Ovary (tissue), 9 donors: ENCODE data around the gene UNC5B. TPM values are rescaled to one million over a fixed set of nuclear protein-coding genes. Genes with fewer than 3 reads are reported as not detected.

ENCODE experiments used
- DNase-seq, 5 donors: peaks; one replicate each; pipeline ENCODE4 v3.0.0-alpha.2; 2019 to 2020
- H3K27ac ChIP-seq, 2 donors: fragments of 200-600 bp; one replicate each; pipeline versions ENCODE4 v1.5.1 to v1.8.0; 2019 to 2022
- H3K27me3 ChIP-seq: fragments of 200-600 bp; one replicate; pipeline ENCODE4 v1.8.0; 2022
- H3K36me3 ChIP-seq: fragments of 200-600 bp; sonication (generic); one replicate; pipeline ENCODE4 v1.5.1; 2019
- H3K4me1 ChIP-seq: one replicate; pipeline ENCODE4 v1.8.1; 2013; ENCODE audit warnings: mild to moderate bottlenecking, moderate library complexity; ENCODE audit not compliant: insufficient read depth
- H3K4me3 ChIP-seq: fragments of 200-600 bp; sonication (generic); one replicate; pipeline ENCODE4 v1.5.1; 2017
- H3K9me3 ChIP-seq, 2 donors: fragments of 200-600 bp in 1 of 2; sonication (generic) in 1 of 2; one replicate each; pipeline versions ENCODE4 v1.5.1 to v1.8.1; 2013 to 2019; ENCODE audit warnings: mild to moderate bottlenecking in 1 of 2, moderate library complexity in 1 of 2
- EP300 ChIP-seq: sonication (generic); formaldehyde crosslinking; IDR thresholded peaks from one replicate; pipeline ENCODE4 v1.6.1; 2017; ENCODE audit warnings: antibody characterized with exemption
- POLR2A ChIP-seq: fragments of 450-650 bp; IDR thresholded peaks from one replicate; pipeline ENCODE4 v1.6.1; 2017; ENCODE audit warnings: antibody characterized with exemption, mild to moderate bottlenecking, moderate library complexity
- WGBS, 3 donors: extraction: QIAGEN DNeasy Blood & Tissue Kit in 1 of 3; methylation state at CpG; one replicate each; pipeline versions ENCODE4 v1.1.5 to v1.1.7; 2013 to 2017; 5-methylcytosine and 5-hydroxymethylcytosine counted together
- intact Hi-C, 4 donors: fragments of 100-400 bp; cut with DNase I; formaldehyde crosslinking; loops; one replicate each; pipeline versions ENCODE4 v1.11.0 to v1.15.1; 2022 to 2023
- polyA plus RNA-seq, 2 donors: library from polyadenylated mRNA; stranded (reverse); fragments of 200-250 nt in 1 of 2; fragments of 350-450 nt in 1 of 2; fragmentation: Illumina TruSeq in 1 of 2; extraction: RNeasy Lipid Tissue Mini Kit (QIAGEN cat#74804) in 1 of 2; gene quantifications; one replicate each; pipeline ENCODE4 v1.2.3, GENCODE V29; 2013 to 2014
- total RNA-seq, 7 donors: library from RNA; depleted of rRNA in 2 of 7; stranded (reverse); fragments of >200 nt in 2 of 7; fragmentation: NEBNext Ultra II Directional in 3 of 7; extraction: Animal tissue kit (Norgen Biotek cat#: 25700) in 3 of 7; gene quantifications; one replicate each; pipeline versions ENCODE4 v1.1.0 to v1.2.4, GENCODE V29; 2016 to 2023
- TF ChIP-seq, protein P1 (sequence below), 3 donors: fragments of 450-650 bp in 2 of 3; fragments of 200-600 bp in 1 of 3; IDR thresholded peaks; one replicate each; pipeline versions ENCODE4 v1.5.1 to v1.8.0; 2016 to 2022; ENCODE audit warnings: antibody characterized with exemption in 3 of 3, mild to moderate bottlenecking in 1 of 3
- donor health status: DM: no; HTN: no; CAD: no; lungs with moderate emphysema.
- donor health status: DM: no; HTN: no; CAD: no.
- donor health status: Bipolar disorder and iron deficiency.
- donor health status: DM: yes; HTN: yes; CAD: no.
- donor health status: DM: no; HTN: no; CAD: no.
- donor health status: DM: yes; HTN: yes; CAD: no.

Gene UNC5B
- total and polyA plus RNA-seq, 9 donors: 2.7 to 48.0 (median 6.3) TPM

DNA sequence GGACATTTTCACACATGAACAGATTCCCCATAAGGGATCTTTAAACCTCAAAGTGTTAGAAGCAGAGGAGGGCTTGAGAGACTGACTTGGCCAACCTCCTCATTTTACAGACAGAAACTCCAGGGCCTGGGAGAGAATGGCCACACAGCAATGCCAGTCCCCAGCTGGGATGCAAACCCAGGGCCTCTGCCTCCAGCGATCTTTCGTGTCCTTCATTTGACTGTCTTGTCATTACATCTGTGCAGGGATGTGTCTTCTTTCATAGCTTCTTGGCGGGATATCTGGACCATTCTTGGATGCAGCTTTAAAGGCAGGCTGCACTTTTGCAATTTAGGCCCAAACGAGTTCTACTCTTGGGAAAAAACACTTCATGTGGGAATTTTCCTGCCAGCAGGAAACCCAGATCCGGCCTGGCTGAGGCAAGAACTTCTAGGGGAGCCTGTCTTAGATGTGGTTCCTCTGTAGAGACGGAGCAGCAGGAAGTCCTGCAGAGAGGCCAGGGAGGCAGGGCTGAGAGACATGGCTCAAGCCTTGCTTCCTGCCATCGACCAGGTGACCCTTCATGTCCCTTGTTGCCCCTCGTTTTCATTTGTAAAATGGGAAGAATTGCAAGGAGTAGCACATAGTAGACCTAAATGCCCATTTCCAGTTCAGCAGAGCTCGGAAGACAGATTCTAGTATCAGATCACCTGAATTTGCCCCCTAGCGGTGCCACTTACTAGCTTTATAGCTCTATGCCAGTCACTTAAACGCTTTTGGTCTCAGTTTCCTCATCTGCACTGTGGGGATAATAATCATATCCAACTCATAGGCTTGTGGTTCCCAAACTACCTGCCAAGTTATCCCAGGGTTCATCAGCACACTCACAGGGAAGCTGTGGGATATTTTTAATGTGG lies 62.8 kb downstream of the UNC5B start:
- WGBS, 3 donors: 83 to 89% (median 88%) methylated on average over 11 of the region's 11 CpGs
- peaks cover 1% of the 10 kb centered on the region for H3K4me1 ChIP-seq
- H3K4me3 ChIP-seq: no peak overlapping the region
- TF ChIP-seq, protein P1, sequence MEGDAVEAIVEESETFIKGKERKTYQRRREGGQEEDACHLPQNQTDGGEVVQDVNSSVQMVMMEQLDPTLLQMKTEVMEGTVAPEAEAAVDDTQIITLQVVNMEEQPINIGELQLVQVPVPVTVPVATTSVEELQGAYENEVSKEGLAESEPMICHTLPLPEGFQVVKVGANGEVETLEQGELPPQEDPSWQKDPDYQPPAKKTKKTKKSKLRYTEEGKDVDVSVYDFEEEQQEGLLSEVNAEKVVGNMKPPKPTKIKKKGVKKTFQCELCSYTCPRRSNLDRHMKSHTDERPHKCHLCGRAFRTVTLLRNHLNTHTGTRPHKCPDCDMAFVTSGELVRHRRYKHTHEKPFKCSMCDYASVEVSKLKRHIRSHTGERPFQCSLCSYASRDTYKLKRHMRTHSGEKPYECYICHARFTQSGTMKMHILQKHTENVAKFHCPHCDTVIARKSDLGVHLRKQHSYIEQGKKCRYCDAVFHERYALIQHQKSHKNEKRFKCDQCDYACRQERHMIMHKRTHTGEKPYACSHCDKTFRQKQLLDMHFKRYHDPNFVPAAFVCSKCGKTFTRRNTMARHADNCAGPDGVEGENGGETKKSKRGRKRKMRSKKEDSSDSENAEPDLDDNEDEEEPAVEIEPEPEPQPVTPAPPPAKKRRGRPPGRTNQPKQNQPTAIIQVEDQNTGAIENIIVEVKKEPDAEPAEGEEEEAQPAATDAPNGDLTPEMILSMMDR (IDR thresholded peaks at IDR 0.05): no peak
- TF ChIP-seq POLR2A: no peak
- TF ChIP-seq EP300: no peak
- H3K9me3 ChIP-seq: no peaks in the 10 kb centered on the region
- no peaks in the 10 kb centered on the region for H3K27me3 ChIP-seq
- H3K36me3 ChIP-seq: no peaks in the 10 kb centered on the region
- intact Hi-C loops: loop anchor here in 1 of 4 donors (5.0 kb wide), 1 partner anchor 63 kb away; the partner anchor contains the start of gene UNC5B
- DNase-seq: no peak
- H3K27ac ChIP-seq: no peak overlapping the region

DNA sequence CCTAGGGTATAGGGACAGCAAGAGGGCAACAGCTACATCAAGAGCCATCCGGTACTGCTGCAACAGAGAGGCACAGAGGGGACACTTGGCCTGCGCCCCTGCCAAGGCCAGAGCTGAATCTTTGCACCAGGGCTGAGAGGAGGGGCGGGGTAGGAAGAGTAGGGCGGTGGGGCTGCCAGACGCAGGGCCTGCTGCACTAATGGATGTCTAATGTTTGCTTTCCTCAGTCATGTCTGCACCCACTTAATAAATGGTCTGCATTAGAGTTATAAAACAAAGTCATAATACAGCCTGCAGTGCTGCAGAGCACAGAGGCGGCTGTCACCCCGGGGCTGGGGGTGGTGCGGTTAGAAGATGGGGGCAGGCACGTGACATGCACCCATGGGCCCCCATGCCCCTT lies 64.5 kb downstream of the UNC5B start:
- 84 to 92% (median 89%) methylated on average over 9 of the region's 9 CpGs for WGBS, 3 donors
- no peaks in the 10 kb centered on the region for H3K27me3 ChIP-seq
- no peaks in the 10 kb centered on the region for H3K9me3 ChIP-seq
- H3K36me3 ChIP-seq: no peaks in the 10 kb centered on the region
- intact Hi-C loops: loop anchor here in 1 of 4 donors (5.0 kb wide), 1 partner anchor 65 kb away; the partner anchor contains the start of gene UNC5B
- no peak overlapping the region for H3K27ac ChIP-seq
- H3K4me1 ChIP-seq: no peaks in the 10 kb centered on the region
- TF ChIP-seq, protein P1 (IDR thresholded peaks at IDR 0.05): no peak
- TF ChIP-seq POLR2A (no peak), EP300 (no peak)
- no peak overlapping the region for H3K4me3 ChIP-seq
- DNase-seq: no peak

DNA sequence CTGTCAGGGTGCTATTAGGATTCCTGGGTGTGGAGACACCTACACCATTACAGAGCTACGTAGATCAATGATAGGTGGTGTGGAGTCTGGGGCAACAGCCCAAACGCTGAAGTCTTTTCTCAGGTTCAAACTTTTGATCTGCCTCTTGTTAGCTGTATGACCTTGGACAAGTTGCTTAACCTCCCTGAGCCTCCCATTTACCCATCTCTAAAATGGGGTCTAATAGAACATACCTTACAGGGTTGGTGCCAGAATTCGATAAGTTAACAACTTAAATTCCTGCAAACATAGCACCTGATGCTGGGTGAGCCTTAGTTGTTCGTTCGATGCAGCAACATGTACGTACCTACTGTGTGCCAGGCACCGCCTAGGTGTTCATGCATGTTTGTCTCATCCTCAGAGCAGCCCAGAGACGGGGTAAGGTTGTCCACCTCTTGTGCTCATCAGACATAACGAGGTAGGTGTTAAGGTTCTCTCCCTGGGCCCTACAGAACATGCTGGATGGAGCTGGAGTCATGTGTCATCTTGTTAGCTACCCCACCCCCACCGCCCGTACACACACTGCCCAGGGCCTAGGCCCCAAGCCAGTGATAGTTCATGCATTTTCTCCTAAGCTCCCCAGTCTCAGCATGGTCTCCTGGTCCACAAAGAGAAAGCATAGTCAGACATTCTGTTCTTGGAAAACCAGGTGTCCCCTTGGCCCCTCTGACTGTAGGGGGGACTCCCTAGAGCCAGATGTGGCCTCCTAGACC lies 65.7 kb downstream of the UNC5B start:
- no peaks in the 10 kb centered on the region for H3K9me3 ChIP-seq
- no peak overlapping the region for H3K4me3 ChIP-seq
- DNase-seq: no peak
- H3K27ac ChIP-seq: no peak overlapping the region
- H3K27me3 ChIP-seq: no peaks in the 10 kb centered on the region
- 93 to 94% (median 93%) methylated on average over 11 of the region's 11 CpGs for WGBS, 3 donors
- no peaks in the 10 kb centered on the region for H3K4me1 ChIP-seq
- H3K36me3 ChIP-seq: no peaks in the 10 kb centered on the region
- intact Hi-C loops: loop anchor here in 1 of 4 donors (5.0 kb wide), 1 partner anchor 66 kb away; the partner anchor contains the start of gene UNC5B
- TF ChIP-seq EP300 (no peak), POLR2A (no peak)
- TF ChIP-seq, protein P1 (IDR thresholded peaks at IDR 0.05): no peak
